ENCODE measurements around the gene CYB5R3.

DNA sequence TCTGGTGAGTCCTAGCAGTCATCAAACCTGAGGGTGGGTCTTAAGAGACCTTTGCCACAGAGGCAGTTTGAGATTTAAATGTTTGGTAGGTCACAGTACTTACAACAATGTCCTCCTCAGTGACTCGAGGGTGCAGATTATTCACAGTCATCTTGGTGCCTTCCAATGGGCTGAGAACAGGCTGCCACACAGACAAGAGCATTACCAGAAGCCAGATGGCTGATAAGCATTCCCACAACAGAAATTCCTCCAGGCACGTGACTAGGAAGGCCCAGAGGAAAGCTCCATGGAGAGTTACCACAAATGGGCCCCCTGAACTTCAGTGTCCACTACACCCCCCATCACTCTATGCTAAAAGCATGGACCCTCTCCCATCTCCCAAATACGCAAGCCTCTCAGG lies 53.8 kb downstream of the CYB5R3 start:
- TF ChIP-seq, protein P1, sequence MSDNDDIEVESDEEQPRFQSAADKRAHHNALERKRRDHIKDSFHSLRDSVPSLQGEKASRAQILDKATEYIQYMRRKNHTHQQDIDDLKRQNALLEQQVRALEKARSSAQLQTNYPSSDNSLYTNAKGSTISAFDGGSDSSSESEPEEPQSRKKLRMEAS (IDR thresholded peaks at IDR 0.05; ENCODE audit: low read depth) = no peak
- TF ChIP-seq, protein P2, sequence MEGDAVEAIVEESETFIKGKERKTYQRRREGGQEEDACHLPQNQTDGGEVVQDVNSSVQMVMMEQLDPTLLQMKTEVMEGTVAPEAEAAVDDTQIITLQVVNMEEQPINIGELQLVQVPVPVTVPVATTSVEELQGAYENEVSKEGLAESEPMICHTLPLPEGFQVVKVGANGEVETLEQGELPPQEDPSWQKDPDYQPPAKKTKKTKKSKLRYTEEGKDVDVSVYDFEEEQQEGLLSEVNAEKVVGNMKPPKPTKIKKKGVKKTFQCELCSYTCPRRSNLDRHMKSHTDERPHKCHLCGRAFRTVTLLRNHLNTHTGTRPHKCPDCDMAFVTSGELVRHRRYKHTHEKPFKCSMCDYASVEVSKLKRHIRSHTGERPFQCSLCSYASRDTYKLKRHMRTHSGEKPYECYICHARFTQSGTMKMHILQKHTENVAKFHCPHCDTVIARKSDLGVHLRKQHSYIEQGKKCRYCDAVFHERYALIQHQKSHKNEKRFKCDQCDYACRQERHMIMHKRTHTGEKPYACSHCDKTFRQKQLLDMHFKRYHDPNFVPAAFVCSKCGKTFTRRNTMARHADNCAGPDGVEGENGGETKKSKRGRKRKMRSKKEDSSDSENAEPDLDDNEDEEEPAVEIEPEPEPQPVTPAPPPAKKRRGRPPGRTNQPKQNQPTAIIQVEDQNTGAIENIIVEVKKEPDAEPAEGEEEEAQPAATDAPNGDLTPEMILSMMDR (IDR thresholded peaks at IDR 0.05) = no peak
- TF ChIP-seq, protein P3, sequence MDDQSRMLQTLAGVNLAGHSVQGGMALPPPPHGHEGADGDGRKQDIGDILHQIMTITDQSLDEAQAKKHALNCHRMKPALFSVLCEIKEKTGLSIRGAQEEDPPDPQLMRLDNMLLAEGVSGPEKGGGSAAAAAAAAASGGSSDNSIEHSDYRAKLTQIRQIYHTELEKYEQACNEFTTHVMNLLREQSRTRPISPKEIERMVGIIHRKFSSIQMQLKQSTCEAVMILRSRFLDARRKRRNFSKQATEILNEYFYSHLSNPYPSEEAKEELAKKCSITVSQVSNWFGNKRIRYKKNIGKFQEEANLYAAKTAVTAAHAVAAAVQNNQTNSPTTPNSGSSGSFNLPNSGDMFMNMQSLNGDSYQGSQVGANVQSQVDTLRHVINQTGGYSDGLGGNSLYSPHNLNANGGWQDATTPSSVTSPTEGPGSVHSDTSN (IDR thresholded peaks at IDR 0.05) = no peak
- TF ChIP-seq RXRA (IDR thresholded peaks at IDR 0.05; ENCODE audit: borderline replicate concordance, low read depth) = no peak
- no peak for TF ChIP-seq TAF1 (IDR thresholded peaks at IDR 0.05; ENCODE audit: borderline replicate concordance, low read depth, low read length)
- no peak for TF ChIP-seq EZH2phosphoT487 (IDR thresholded peaks at IDR 0.05; ENCODE audit: borderline replicate concordance, low read depth)
- TF ChIP-seq, protein P4, sequence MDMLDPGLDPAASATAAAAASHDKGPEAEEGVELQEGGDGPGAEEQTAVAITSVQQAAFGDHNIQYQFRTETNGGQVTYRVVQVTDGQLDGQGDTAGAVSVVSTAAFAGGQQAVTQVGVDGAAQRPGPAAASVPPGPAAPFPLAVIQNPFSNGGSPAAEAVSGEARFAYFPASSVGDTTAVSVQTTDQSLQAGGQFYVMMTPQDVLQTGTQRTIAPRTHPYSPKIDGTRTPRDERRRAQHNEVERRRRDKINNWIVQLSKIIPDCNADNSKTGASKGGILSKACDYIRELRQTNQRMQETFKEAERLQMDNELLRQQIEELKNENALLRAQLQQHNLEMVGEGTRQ (IDR thresholded peaks at IDR 0.05; ENCODE audit: borderline replicate concordance, low read depth, low read length) = no peak
- TF ChIP-seq SIN3A (IDR thresholded peaks at IDR 0.05; ENCODE audit: borderline replicate concordance, low read depth, low read length) = no peak

Measured in SK-N-SH (cell line).